HepG2 (cell line): Measurements from ENCODE around the gene RHBDD3. TPM values are rescaled to one million over a fixed set of nuclear protein-coding genes. Genes with fewer than 3 reads are reported as not detected.
A peak's percentile ranks its signal among the peaks of the same experiment; 100 is the strongest.

ENCODE experiments used
- ATAC-seq: fragments of 200-7000 bp; cut with Tn5 transposase; 3 replicates; pipeline ENCODE4 v1.9.1; 2020; ENCODE audit warnings: mild to moderate bottlenecking, moderate library complexity
- BruUV-seq: library from RNA; stranded (reverse); fragments of 400-500 nt; replicated peaks from 2 replicates; lab custom pipeline; 2021; lab: Mats Ljungman, UMichigan
- CTCF ChIA-PET: fragments of 300-600 bp; formaldehyde crosslinking; extraction: SDS; loops from one replicate; lab custom pipeline; 2021; ENCODE audit warnings: low total read pairs, inconsistent platforms, low intra/inter-chr PET ratio; lab: Yijun Ruan, JAX
- POLR2A ChIA-PET: fragments of 350-600 bp; sonication (Branson Sonifier 250); formaldehyde crosslinking; loops from one replicate; lab custom pipeline; 2020; ENCODE audit warnings: antibody characterized with exemption, inconsistent platforms; lab: Yijun Ruan, JAX
- DNase-seq: peaks from one replicate; pipeline ENCODE4 v3.0.0-alpha.2; 2015; ENCODE audit warnings: low spot score
- FAIRE-seq: peaks from 3 replicates; lab custom pipeline; 2011; peaks lifted over from hg19 to GRCh38; lab: Jason Lieb, UNC
- H2AFZ ChIP-seq: one replicate; pipeline ENCODE4 v1.6.1; 2011; ENCODE audit warnings: low read length, inconsistent platforms
- H3K27ac ChIP-seq: fragments of 300-600 bp; 3 replicates; pipeline ENCODE4 v1.8.0; 2011; ENCODE audit warnings: mixed run types, mild to moderate bottlenecking, mixed read lengths, low read length, inconsistent platforms; ENCODE audit not compliant: insufficient read depth; ENCODE audit errors: extremely low read length
- H3K27me3 ChIP-seq, 2 experiments: fragments of 200-600 bp in 1 of 2; 2 replicates in 1 of 2; 3 replicates in 1 of 2; pipeline versions ENCODE4 v1.6.0 to v1.8.0; 2011; ENCODE audit warnings: low read length in 2 of 2, mild to moderate bottlenecking in 2 of 2, moderate library complexity in 2 of 2, inconsistent platforms in 1 of 2; ENCODE audit not compliant: insufficient read depth in 2 of 2, control insufficient read depth in 1 of 2
- H3K36me3 ChIP-seq, 2 experiments: fragments of 200-600 bp in 1 of 2; replicated peaks in 1 of 2; 2 replicates in 1 of 2; 3 replicates in 1 of 2; pipeline versions ENCODE4 v1.5.1 to v1.8.0; 2011; ENCODE audit warnings: low read length in 2 of 2, inconsistent platforms in 1 of 2; ENCODE audit not compliant: insufficient read depth in 2 of 2, control insufficient read depth in 1 of 2
- H3K4me1 ChIP-seq: 2 replicates; pipeline ENCODE4 v1.5.1; 2012; ENCODE audit warnings: low read length, inconsistent platforms; ENCODE audit not compliant: insufficient read depth
- H3K4me2 ChIP-seq: 2 replicates; pipeline ENCODE4 v1.6.0; 2011; ENCODE audit warnings: low read depth, low read length, inconsistent platforms
- H3K4me3 ChIP-seq, 3 experiments: fragments of 200-600 bp in 1 of 3; sonication (generic), shearing (Covaris generic) in 1 of 3; replicated peaks in 1 of 3; 2 replicates each; pipeline ENCODE4 v1.5.1; 2011 to 2016; ENCODE audit warnings: low read length in 3 of 3, inconsistent platforms in 2 of 3, low read depth in 2 of 3, mild to moderate bottlenecking in 2 of 3, control low read depth in 1 of 3, mixed read lengths in 1 of 3; ENCODE audit not compliant: insufficient read depth in 1 of 3
- H3K79me2 ChIP-seq: one replicate; pipeline ENCODE4 v1.6.1; 2011; ENCODE audit warnings: low read length, inconsistent platforms; ENCODE audit not compliant: insufficient read depth
- H3K9ac ChIP-seq: 2 replicates; pipeline ENCODE4 v1.6.0; 2011; ENCODE audit warnings: mild to moderate bottlenecking, low read depth, low read length, inconsistent platforms; ENCODE audit not compliant: insufficient read depth
- H3K9me3 ChIP-seq: 2 replicates; pipeline ENCODE4 v1.5.1; 2012; ENCODE audit warnings: mild to moderate bottlenecking, low read length
- H4K20me1 ChIP-seq: 2 replicates; pipeline ENCODE4 v1.6.0; 2011; ENCODE audit warnings: inconsistent platforms, mild to moderate bottlenecking, low read length, moderate library complexity; ENCODE audit not compliant: insufficient read depth
- AGO2 ChIP-seq: fragments of 200-400 bp; formaldehyde crosslinking; optimal IDR thresholded peaks from 2 replicates; pipeline ENCODE3; 2017; ENCODE audit warnings: mild to moderate bottlenecking, low read depth, low read length, moderate library complexity
- ARHGAP35 ChIP-seq: sonication (generic); formaldehyde crosslinking; IDR thresholded peaks from 2 replicates; pipeline ENCODE4 v1.9.0; 2022; ENCODE audit warnings: mild to moderate bottlenecking, inconsistent platforms, moderate library complexity, missing genetic modification reagents, borderline replicate concordance
- HCFC1 ChIP-seq: fragments of 150-350 bp; IDR thresholded peaks from 2 replicates; pipeline ENCODE4 v1.6.1; 2014; ENCODE audit warnings: low read depth, low read length
- HNRNPL ChIP-seq: fragments of 200-400 bp; formaldehyde crosslinking; IDR thresholded peaks from 2 replicates; pipeline ENCODE4 v1.6.1; 2017; ENCODE audit warnings: mild to moderate bottlenecking, low read depth, low read length
- ISX ChIP-seq: sonication (generic); formaldehyde crosslinking; conservative IDR thresholded peaks from 2 replicates; pipeline ENCODE4 v1.5.0; 2020; ENCODE audit warnings: missing genetic modification reagents
- POLR2A ChIP-seq, 2 experiments: IDR thresholded peaks; 2 replicates each; pipeline ENCODE4 v1.6.1; 2011; ENCODE audit warnings: low read depth in 2 of 2, low read length in 2 of 2, mild to moderate bottlenecking in 1 of 2, moderate library complexity in 1 of 2; ENCODE audit not compliant: insufficient read depth in 1 of 2
- RBFOX2 ChIP-seq: fragments of 200-400 bp; formaldehyde crosslinking; IDR thresholded peaks from 2 replicates; pipeline ENCODE4 v1.6.1; 2017; ENCODE audit warnings: low read depth, mild to moderate bottlenecking, low read length
- TAF1 ChIP-seq: sonication (generic); formaldehyde crosslinking; IDR thresholded peaks from 2 replicates; pipeline ENCODE4 v1.4.0; 2020; ENCODE audit warnings: missing genetic modification reagents
- TARDBP ChIP-seq: sonication (generic); formaldehyde crosslinking; IDR thresholded peaks from 2 replicates; pipeline ENCODE4 v1.8.0; 2022; ENCODE audit warnings: mild to moderate bottlenecking, missing genetic modification reagents
- TGIF2 ChIP-seq: IDR thresholded peaks from 2 replicates; pipeline ENCODE4 v1.6.1; 2016; ENCODE audit warnings: control low read depth, missing compliant biosample characterization
- ZNF274 ChIP-seq: sonication (generic); formaldehyde crosslinking; IDR thresholded peaks from 2 replicates; pipeline ENCODE4 v1.5.1; 2020; ENCODE audit warnings: mild to moderate bottlenecking, missing genetic modification reagents
- WGBS: methylation state at CpG from one replicate; pipeline ENCODE4 v1.1.6; 2017; ENCODE audit warnings: low lambda C conversion rate; 5-methylcytosine and 5-hydroxymethylcytosine counted together
- in situ Hi-C: cut with HindIII; loops from 2 replicates; pipeline ENCODE4 v1.10.0; 2017; ENCODE audit warnings: low pct_unique_long_range_greater_than_20kb; ENCODE audit not compliant: extremely low pct_ligation_motif_present
- intact Hi-C: fragments of 100-400 bp; cut with micrococcal nuclease; formaldehyde crosslinking; loops from one replicate; pipeline ENCODE4 v1.10.0; 2022; ENCODE audit not compliant: unreplicated experiment
- polyA plus RNA-seq, 8 experiments: library from polyadenylated mRNA; depleted of rRNA in 3 of 8; stranded (reverse) in 7 of 8; unstranded in 1 of 8; fragments of >200 nt; fragmentation: Illumina TruSeq in 4 of 8; extraction: Trizol in 4 of 8; gene quantifications; 2 replicates each; pipeline versions ENCODE4 v1.2.1 to v1.2.3, GENCODE V29; 2011 to 2016; ENCODE audit warnings: low read depth in 4 of 8, missing spikeins in 1 of 8, mixed read lengths in 1 of 8; ENCODE audit not compliant: insufficient read depth in 1 of 8
- total RNA-seq, 5 experiments: library from RNA; depleted of rRNA; stranded (reverse); fragments of >200 nt; fragmentation: Illumina TruSeq; extraction: Trizol; gene quantifications; 2 replicates each; pipeline ENCODE4 v1.2.3, GENCODE V29; 2016; ENCODE audit warnings: low read depth in 1 of 5
- TF ChIP-seq, protein P1 (sequence below): sonication (generic); formaldehyde crosslinking; IDR thresholded peaks from 2 replicates; pipeline ENCODE4 v1.5.1; 2020; ENCODE audit warnings: mild to moderate bottlenecking, missing genetic modification reagents, moderate library complexity
- TF ChIP-seq, protein P2 (sequence below): sonication (generic); formaldehyde crosslinking; IDR thresholded peaks from 2 replicates; pipeline ENCODE4 v1.5.1; 2020; ENCODE audit warnings: missing genetic modification reagents, mild to moderate bottlenecking, borderline replicate concordance

RHBDD3 gene
- total and polyA plus RNA-seq, 2 of the 13 experiments (the other 11 are each of a cell fraction or from before 2014, with no cell fraction given), result 12.1 to 26.7 TPM

DNA sequence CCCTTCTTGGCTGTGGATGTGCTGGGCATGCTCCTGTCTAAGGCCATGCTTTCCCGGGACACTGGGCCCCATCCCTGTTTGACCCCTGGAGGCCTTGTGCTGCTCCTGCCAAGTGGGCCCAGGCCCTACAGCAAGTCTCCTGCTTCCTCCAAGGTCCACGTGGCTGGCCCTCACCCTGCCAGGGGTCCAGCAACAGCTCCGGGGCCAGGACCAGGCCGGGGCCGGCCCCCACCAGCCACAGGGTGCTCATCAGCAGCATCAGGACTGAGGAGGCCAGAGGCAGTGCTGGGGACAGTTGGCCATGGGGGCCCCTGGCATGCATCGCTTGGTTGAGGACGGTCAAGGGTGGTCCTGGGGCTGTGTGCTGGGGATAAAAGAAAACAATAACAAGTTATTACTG is 2.5 kb downstream of the RHBDD3 start:
- Histone ChIP-seq H3K27me3 (no peaks in the 10 kb centered on the region; a peak in 1 of 5 replicates), H3K27ac (no peak overlapping the region), H3K79me2 (peaks cover 44% of the 10 kb centered on the region), H3K9me3 (no peaks in the 10 kb centered on the region), H2AFZ (no peak overlapping the region), H3K36me3 (peaks cover 2 to 12% of the 10 kb centered on the region in 2 experiments; a peak in 4 of 5 replicates), H3K4me3 (no peak overlapping the region), H4K20me1 (peaks cover 12% of the 10 kb centered on the region), H3K9ac (no peak overlapping the region), H3K4me2 (no peak overlapping the region), H3K4me1 (peaks cover 22% of the 10 kb centered on the region)
- no peak for TF ChIP-seq TAF1 (CRISPR knock-in tag)
- TF ChIP-seq, protein P1, sequence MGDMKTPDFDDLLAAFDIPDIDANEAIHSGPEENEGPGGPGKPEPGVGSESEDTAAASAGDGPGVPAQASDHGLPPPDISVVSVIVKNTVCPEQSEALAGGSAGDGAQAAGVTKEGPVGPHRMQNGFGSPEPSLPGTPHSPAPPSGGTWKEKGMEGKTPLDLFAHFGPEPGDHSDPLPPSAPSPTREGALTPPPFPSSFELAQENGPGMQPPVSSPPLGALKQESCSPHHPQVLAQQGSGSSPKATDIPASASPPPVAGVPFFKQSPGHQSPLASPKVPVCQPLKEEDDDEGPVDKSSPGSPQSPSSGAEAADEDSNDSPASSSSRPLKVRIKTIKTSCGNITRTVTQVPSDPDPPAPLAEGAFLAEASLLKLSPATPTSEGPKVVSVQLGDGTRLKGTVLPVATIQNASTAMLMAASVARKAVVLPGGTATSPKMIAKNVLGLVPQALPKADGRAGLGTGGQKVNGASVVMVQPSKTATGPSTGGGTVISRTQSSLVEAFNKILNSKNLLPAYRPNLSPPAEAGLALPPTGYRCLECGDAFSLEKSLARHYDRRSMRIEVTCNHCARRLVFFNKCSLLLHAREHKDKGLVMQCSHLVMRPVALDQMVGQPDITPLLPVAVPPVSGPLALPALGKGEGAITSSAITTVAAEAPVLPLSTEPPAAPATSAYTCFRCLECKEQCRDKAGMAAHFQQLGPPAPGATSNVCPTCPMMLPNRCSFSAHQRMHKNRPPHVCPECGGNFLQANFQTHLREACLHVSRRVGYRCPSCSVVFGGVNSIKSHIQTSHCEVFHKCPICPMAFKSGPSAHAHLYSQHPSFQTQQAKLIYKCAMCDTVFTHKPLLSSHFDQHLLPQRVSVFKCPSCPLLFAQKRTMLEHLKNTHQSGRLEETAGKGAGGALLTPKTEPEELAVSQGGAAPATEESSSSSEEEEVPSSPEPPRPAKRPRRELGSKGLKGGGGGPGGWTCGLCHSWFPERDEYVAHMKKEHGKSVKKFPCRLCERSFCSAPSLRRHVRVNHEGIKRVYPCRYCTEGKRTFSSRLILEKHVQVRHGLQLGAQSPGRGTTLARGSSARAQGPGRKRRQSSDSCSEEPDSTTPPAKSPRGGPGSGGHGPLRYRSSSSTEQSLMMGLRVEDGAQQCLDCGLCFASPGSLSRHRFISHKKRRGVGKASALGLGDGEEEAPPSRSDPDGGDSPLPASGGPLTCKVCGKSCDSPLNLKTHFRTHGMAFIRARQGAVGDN (CRISPR knock-in tag), result 0 out of 2 replicates have a peak, but pooled peaks have one; percentile 7
- ATAC-seq (no peak), DNase-seq (no peak), FAIRE-seq (no peak)
- in situ Hi-C loops, result no loop called here
- CTCF ChIA-PET, result no interaction called here
- intact Hi-C loops, result no loop called here
- no TSS peak for BruUV-seq
- 95% methylated on average over 5 of the region's 7 CpGs for WGBS
- POLR2A ChIA-PET, result no interaction called here

DNA sequence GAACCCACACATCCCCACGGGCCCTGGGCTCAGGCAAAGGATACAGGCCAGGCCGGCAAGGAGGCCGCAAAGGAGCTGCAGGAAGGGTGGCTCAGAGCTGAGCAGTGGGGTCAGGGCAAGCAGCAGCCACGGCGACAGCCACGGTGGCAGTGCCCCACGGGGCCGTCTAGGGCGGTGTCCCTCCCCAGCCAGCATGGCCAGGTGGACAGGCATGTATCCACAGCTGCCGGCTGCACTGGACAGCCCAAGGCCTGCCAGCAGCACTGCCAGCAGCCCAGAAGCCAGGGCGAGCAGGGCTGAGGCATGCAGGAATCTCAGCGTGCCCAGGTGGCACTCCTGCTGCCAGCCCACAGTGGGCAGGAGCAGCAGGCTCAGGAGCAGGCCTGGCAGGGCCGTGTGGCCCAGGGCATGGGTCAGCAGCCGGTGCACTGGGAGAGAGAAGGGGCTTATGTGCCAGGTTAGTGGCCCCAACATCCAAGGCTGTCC is 3.9 kb downstream of the RHBDD3 start:
- Histone ChIP-seq H3K9ac (no peak overlapping the region), H3K27ac (no peak overlapping the region), H3K79me2 (peaks cover 29% of the 10 kb centered on the region), H4K20me1 (no peaks in the 10 kb centered on the region), H3K4me1 (peaks cover 16% of the 10 kb centered on the region), H3K4me2 (no peak overlapping the region), H3K4me3 (no peak overlapping the region), H3K27me3 (no peaks in the 10 kb centered on the region; a peak in 1 of 5 replicates), H3K9me3 (no peaks in the 10 kb centered on the region), H2AFZ (no peak overlapping the region), H3K36me3 (peaks cover 4 to 12% of the 10 kb centered on the region in 2 experiments; a peak in 4 of 5 replicates)
- ATAC-seq, result no peak
- WGBS, result 100% methylated on average over 5 of the region's 14 CpGs
- no peak for FAIRE-seq
- ChIA-PET CTCF (no interaction called here), POLR2A (no interaction called here)
- no TSS peak for BruUV-seq
- intact Hi-C loops, result no loop called here
- DNase-seq, result no peak
- in situ Hi-C loops, result no loop called here
- TF ChIP-seq AGO2 (peak; percentile 93), POLR2A (IDR thresholded peaks at IDR 0.05; ENCODE audit: insufficient read depth in 1 of 2, low read depth in 2 of 2, low read length in 2 of 2) (peak in 1 of 2 experiments; percentile 53; a peak in 2 of 4 replicates), ZNF274 (CRISPR knock-in tag) (no peak), TGIF2 (no peak), TARDBP (no peak), ARHGAP35 (no peak), HNRNPL (peak; percentile 60; the same call in 1 of the 2 replicates), RBFOX2 (peak; percentile 74), HCFC1 (no peak), ISX (CRISPR knock-in tag) (no peak)
- TF ChIP-seq, protein P2, sequence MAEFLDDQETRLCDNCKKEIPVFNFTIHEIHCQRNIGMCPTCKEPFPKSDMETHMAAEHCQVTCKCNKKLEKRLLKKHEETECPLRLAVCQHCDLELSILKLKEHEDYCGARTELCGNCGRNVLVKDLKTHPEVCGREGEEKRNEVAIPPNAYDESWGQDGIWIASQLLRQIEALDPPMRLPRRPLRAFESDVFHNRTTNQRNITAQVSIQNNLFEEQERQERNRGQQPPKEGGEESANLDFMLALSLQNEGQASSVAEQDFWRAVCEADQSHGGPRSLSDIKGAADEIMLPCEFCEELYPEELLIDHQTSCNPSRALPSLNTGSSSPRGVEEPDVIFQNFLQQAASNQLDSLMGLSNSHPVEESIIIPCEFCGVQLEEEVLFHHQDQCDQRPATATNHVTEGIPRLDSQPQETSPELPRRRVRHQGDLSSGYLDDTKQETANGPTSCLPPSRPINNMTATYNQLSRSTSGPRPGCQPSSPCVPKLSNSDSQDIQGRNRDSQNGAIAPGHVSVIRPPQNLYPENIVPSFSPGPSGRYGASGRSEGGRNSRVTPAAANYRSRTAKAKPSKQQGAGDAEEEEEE (CRISPR knock-in tag), result no peak
